ENCODE data around the gene SARDH. TPM values are rescaled to one million over a fixed set of nuclear protein-coding genes. Genes with fewer than 3 reads are reported as not detected.

The SARDH gene
- total RNA-seq, 1 experiment from 2014 or later = 5.6 TPM

GRCh38 chr9:133750982-133751649, 13.0 kb upstream of the SARDH start:
- no peak overlapping the region for H3K4me2 ChIP-seq (ENCODE audit: low read length)
- TF ChIP-seq ZNF274 (IDR thresholded peaks at IDR 0.05; ENCODE audit: low read depth, low read length) (no peak), EZH2phosphoT487 (IDR thresholded peaks at IDR 0.05; ENCODE audit: borderline replicate concordance) (no peak), POLR2AphosphoS5 (IDR thresholded peaks at IDR 0.05; ENCODE audit: low read depth, low read length) (no peak), JUND (IDR thresholded peaks at IDR 0.05) (no peak), REST (IDR thresholded peaks at IDR 0.05; ENCODE audit: low read depth) (no peak)
- no peak overlapping the region for H2AFZ ChIP-seq (ENCODE audit: low read depth, low read length, poor library complexity, severe bottlenecking)
- BruUV-seq (replicated peaks) = no TSS peak
- ChIA-PET POLR2A (no interaction called here), CTCF (no interaction called here), RAD21 (ENCODE audit: low non-redundant PET in 1 of 2, low total read pairs in 2 of 2, uncharacterized antibody in 2 of 2, unreplicated experiment in 2 of 2) (no interaction called here)
- no peak for DNase-seq (ENCODE audit: low read depth, low spot score)
- H3K27me3 ChIP-seq (ENCODE audit: insufficient read depth, low read length) = peaks cover 20% of the 10 kb centered on the region
- intact Hi-C loops (cut with micrococcal nuclease) = no loop called here
- no peaks in the 10 kb centered on the region for H3K4me1 ChIP-seq (ENCODE audit: control insufficient read depth in 1 of 2, insufficient read depth in 2 of 2, low read length in 2 of 2)
- H3K79me2 ChIP-seq (ENCODE audit: insufficient read depth, low read length) = no peaks in the 10 kb centered on the region
- no peaks in the 10 kb centered on the region for H3K36me3 ChIP-seq (ENCODE audit: control insufficient read depth in 1 of 2, insufficient read depth in 2 of 2, low read length in 2 of 2)
- no peaks in the 10 kb centered on the region for H3K9me3 ChIP-seq (ENCODE audit: control insufficient read depth in 1 of 2, insufficient read depth in 1 of 2, low read depth in 1 of 2, low read length in 2 of 2)
- no peak overlapping the region for H3K9ac ChIP-seq (ENCODE audit: low read length)
- ATAC-seq = no peak
- H3K27ac ChIP-seq (ENCODE audit: low read depth, low read length) = no peak overlapping the region
- H3K4me3 ChIP-seq (replicated peaks in 1 of 2; ENCODE audit: low read depth in 1 of 2, low read length in 2 of 2) = no peak overlapping the region
- no peaks in the 10 kb centered on the region for H3K9me2 ChIP-seq (ENCODE audit: insufficient read depth)
- no peaks in the 10 kb centered on the region for H4K20me1 ChIP-seq (ENCODE audit: insufficient read depth)

GRCh38 chr9:133747309-133747708, 9.2 kb upstream of the SARDH start:
- BruUV-seq (replicated peaks) = no TSS peak
- H3K4me2 ChIP-seq (ENCODE audit: low read length) = no peak overlapping the region
- no peaks in the 10 kb centered on the region for H4K20me1 ChIP-seq (ENCODE audit: insufficient read depth)
- ATAC-seq (no peak), DNase-seq (ENCODE audit: low read depth, low spot score) (no peak)
- no peak overlapping the region for H2AFZ ChIP-seq (ENCODE audit: low read depth, low read length, poor library complexity, severe bottlenecking)
- H3K4me3 ChIP-seq (replicated peaks in 1 of 2; ENCODE audit: low read depth in 1 of 2, low read length in 2 of 2) = no peak overlapping the region
- H3K27ac ChIP-seq (ENCODE audit: low read depth, low read length) = no peak overlapping the region
- no peak overlapping the region for H3K9ac ChIP-seq (ENCODE audit: low read length)
- no peaks in the 10 kb centered on the region for H3K4me1 ChIP-seq (ENCODE audit: control insufficient read depth in 1 of 2, insufficient read depth in 2 of 2, low read length in 2 of 2)
- RAD21 ChIA-PET (ENCODE audit: low non-redundant PET in 1 of 2, low total read pairs in 2 of 2, uncharacterized antibody in 2 of 2, unreplicated experiment in 2 of 2) = no interaction called here
- H3K9me3 ChIP-seq (ENCODE audit: control insufficient read depth in 1 of 2, insufficient read depth in 1 of 2, low read depth in 1 of 2, low read length in 2 of 2) = no peaks in the 10 kb centered on the region
- CTCF ChIA-PET = no interaction called here
- H3K36me3 ChIP-seq (ENCODE audit: control insufficient read depth in 1 of 2, insufficient read depth in 2 of 2, low read length in 2 of 2) = no peaks in the 10 kb centered on the region
- peaks cover 20% of the 10 kb centered on the region for H3K27me3 ChIP-seq (ENCODE audit: insufficient read depth, low read length)
- POLR2A ChIA-PET = no interaction called here
- no peaks in the 10 kb centered on the region for H3K79me2 ChIP-seq (ENCODE audit: insufficient read depth, low read length)
- no peaks in the 10 kb centered on the region for H3K9me2 ChIP-seq (ENCODE audit: insufficient read depth)
- intact Hi-C loops (cut with micrococcal nuclease) = no loop called here
- TF ChIP-seq ELF1 (IDR thresholded peaks at IDR 0.05; ENCODE audit: borderline replicate concordance, low read depth) = no peak
- no peak for TF ChIP-seq CEBPB (IDR thresholded peaks at IDR 0.05; ENCODE audit: low read depth)
- no peak for TF ChIP-seq ZBTB33 (IDR thresholded peaks at IDR 0.05; ENCODE audit: extremely low read depth, insufficient replicate concordance, low read length)
- TF ChIP-seq CTCF (IDR thresholded peaks at IDR 0.05 in 2 of 3, conservative IDR thresholded peaks at IDR 0.05 in 1 of 3; ENCODE audit: borderline replicate concordance in 1 of 3, insufficient read depth in 1 of 3, low read depth in 2 of 3, low read length in 2 of 3) = no peak
- TF ChIP-seq POLR2AphosphoS5 (IDR thresholded peaks at IDR 0.05; ENCODE audit: low read depth, low read length) = no peak
- no peak for TF ChIP-seq ZFX (IDR thresholded peaks at IDR 0.05)
- TF ChIP-seq ATF3 (IDR thresholded peaks at IDR 0.05) = no peak

Measured in HCT116 (cell line).